GM21619 (cell line): ENCODE results near the gene TEX19.
A peak's percentile ranks its signal among the peaks of the same experiment; 100 is the strongest.

ENCODE experiments used
- ATAC-seq: cut with Tn5 transposase; IDR thresholded peaks from one replicate; pipeline ENCODE4 v1.9.1; 2021; ENCODE audit not compliant: unreplicated experiment

TEX19 gene

GRCh38 chr17:82388223-82388921 is 29.3 kb downstream of the TEX19 start:
- ATAC-seq = no peak

GRCh38 chr17:82388922-82389283 is 29.9 kb downstream of the TEX19 start:
- no peak for ATAC-seq

- ATAC-seq = no peak
Observed at GRCh38 chr17:82389379-82389778, 30.3 kb downstream of the TEX19 start.

- no peak for ATAC-seq
Observed at GRCh38 chr17:82390015-82390859, 31.2 kb downstream of the TEX19 start.

GRCh38 chr17:82390860-82391435 is 31.9 kb downstream of the TEX19 start:
- no peak for ATAC-seq

GRCh38 chr17:82391496-82392066 is 32.5 kb downstream of the TEX19 start:
- no peak for ATAC-seq

- no peak for ATAC-seq
Observed at GRCh38 chr17:82392209-82392920, 33.3 kb downstream of the TEX19 start.

DNA sequence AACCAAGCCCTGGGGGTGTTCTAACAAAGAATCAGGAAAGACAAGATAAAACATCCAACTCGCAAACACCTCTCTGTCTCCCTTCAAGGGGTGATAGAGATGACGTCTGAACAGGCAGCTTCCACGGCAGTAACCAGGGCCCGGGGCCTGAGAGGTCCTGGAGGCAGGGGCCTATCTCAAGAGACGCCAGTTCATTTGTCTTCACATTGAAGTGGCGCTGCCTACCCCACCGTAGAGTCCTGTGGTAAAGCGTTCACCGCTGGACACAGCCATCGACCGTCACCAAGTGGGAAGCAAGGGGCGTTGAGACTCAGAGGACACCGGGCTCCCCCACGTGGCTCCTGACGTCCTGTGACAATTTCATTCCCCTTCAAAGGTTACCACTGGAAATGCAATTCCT is 33.9 kb downstream of the TEX19 start:
- ATAC-seq = no peak

DNA sequence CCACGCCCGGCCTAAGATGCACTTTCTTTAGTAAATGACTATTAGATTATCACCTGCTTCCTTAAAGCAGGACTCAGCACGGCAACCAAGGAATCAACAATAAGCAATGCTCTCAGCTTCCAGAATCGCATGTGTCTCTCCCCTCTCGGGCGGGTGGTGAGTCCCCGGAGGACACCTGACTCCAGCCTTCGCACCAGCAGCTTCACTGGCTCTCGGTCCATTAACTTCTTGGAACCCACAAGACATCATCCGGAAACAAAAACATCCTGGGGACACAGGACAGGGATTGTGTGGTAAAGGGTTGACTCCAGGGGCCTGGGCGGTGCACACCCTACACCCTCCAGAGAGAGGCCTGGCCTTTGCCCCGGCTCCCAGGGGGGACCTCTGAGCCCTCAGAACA is 35.2 kb downstream of the TEX19 start:
- no peak for ATAC-seq

GRCh38 chr17:82396601-82397435 is 37.8 kb downstream of the TEX19 start:
- ATAC-seq = no peak

DNA sequence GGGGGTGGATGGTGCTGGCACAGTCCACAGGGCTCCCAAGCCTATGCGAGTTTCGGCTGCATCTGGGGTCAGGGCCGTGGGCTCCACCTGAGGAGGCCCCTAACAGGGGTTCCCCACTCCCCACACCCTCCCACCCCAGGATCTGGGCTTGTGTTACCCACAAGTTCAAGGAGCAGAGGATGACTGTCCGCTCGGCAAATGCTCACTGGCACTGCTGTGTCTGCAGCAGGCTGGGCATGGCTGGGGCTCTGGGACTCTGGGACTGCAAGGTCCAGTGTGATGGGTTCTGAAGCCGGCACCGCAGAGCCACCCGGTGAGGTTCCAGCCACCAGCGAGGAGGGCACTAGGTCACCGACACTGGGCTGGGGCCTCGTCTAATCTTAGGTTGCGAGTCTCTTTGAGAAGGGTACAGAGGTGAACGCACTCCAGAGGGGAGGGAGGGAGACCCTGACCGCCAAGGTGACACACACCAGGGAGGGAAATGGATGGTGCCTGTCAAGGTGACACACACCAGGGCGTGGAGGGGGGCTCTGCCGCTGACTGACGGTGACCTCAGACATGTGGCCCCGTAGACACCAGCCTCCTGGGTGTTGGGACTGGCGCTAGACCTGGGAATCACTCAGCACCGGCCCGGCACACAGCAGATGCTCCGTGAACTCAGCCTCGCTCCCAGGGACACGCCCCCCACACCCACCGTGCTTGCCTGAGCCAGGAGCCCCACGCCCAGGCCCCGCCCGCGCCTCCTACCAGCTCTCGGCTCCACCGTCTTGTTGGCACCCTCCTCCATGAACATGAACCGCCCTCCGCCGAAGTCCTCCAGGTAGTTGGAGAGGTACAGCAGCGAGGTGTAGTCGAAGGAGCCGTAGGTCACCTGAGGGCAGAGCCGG is 38.6 kb downstream of the TEX19 start:
- ATAC-seq = no peak

DNA sequence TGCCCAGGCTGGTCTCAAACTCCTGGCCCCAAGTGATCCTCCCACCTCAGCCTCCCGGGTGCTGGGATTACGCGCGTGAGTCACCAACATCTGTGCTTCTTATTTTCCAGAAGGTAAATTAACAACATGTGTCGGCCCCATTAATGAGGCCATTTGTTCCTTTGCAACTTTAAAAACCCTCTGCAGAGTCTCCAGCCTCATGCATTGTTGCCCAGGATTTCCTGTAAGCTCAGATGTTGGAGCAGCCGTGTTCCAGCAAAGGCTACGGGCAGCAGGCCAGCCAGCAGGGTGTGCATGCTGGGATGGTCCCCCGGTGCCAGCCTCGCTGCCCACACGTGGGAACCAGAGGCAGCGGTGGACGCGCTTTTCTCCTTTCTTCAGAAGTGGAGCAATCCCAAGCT is 40.0 kb downstream of the TEX19 start:
- ATAC-seq = no peak

DNA sequence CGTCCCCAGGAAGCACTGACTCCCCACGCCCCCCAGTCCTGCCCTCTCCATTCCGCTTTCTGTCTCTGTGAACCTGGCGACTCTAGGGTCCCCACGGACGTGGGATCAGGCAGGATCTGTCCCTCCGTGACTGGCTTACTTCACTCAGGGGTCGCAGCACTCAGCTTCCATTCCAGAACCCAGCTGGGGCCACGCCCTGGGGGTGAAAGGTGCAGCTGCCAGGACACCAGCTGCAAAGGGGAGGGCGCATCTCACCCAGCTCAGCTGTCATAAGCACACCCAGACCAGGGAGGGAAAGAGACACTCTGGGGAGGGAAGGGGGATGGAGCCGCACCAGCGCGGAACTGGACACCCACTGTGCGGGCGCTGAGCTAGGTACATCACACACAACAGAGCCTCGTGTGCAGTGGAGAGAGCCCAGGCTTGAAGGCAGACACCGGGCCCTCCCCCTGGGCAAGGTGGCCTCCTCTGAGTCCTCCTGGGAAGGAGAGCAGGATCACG is 40.6 kb downstream of the TEX19 start:
- ATAC-seq = no peak

DNA sequence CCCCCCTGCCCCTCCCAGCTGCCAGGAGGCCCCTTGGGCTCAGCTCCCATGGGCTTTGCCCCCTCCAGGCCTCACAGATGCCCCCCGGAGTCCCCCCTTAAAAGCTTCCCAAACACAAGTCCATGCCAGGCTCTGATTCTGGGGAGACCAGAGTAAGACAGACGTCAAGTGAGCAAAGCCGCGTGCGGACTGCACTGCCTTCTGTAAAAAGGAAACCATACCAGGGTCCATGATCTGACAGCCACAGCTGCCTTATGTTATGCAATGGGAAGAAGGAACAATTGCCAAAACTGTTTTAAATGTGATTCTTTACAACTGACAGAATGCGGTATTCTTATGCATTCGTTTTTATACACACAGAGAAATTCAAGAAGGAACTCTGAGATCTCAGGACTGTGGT is 41.2 kb downstream of the TEX19 start:
- ATAC-seq = no peak

DNA sequence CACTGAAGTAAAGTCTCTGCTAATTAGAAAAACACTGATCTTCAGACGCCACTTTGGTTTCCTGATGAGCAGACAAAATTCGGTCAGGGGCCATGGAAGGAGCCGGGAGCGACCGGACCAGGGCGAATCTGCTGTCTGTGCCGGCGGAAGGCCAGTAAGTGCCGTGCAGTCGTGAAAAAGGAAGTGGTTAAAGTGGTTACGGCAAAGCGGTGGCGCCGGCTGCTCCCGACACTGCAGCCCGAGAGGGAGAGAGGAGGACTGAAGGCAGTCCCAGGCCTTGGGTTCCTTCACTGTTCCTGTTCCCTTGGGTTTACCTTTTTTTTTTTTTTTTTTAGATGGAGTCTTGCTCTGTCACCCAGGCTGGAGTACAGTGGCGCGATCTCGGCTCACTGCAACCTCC is 41.8 kb downstream of the TEX19 start:
- ATAC-seq = peak; percentile 57

- ATAC-seq = peak; percentile 76
Observed at GRCh38 chr17:82402865-82403264, 43.8 kb downstream of the TEX19 start.

GRCh38 chr17:82403662-82404660 is 44.9 kb downstream of the TEX19 start:
- no peak for ATAC-seq

DNA sequence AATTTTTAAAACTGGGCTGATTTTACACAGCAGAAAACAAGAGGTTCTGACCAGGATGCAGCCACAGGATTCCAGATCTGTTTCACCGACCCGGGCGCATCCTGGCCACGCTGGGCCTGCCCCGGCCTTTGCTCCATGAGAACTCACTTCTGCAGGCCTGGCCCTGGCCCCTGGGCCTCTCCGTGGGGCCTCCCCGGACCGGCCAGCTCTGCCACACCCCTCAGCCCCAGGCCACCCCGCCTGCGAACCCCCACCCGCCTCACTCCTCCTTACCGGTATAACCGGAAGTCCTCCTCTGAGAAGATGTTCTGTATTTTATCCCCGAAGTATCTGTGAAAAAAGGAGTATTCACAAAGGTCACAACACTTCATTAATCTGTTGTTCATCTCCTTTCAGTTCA is 46.0 kb downstream of the TEX19 start:
- ATAC-seq = no peak
